Activated CD4-positive, alpha-beta memory T cell treated with anti-CD3 and anti-CD28 coated beads, Interleukin-2, amount 10 ng/mL, durations not matched to agents 7 days and 5 days (primary cell): Measurements from ENCODE around the gene CEP55. TPM values are rescaled to one million over a fixed set of nuclear protein-coding genes. Genes with fewer than 3 reads are reported as not detected.
"Not testable (repeated sequence)": the region's sequence is repeated elsewhere in the genome, so short reads cannot be mapped to it uniquely, and the experiment has no call there.

Experiments
- CTCF ChIA-PET: fragments of 350-600 bp; sonication (Branson Sonifier 250); formaldehyde crosslinking; loops from one replicate; lab custom pipeline; 2021; ENCODE audit warnings: antibody characterized with exemption, inconsistent platforms; lab: Charles Lee
- POLR2A ChIA-PET: fragments of 350-600 bp; sonication (Branson Sonifier 250); formaldehyde crosslinking; loops from one replicate; lab custom pipeline; 2021; ENCODE audit warnings: antibody characterized with exemption; lab: Charles Lee
- DNase-seq: peaks from one replicate; pipeline ENCODE4 v3.0.0-alpha.2; 2020
- H3K27ac Mint-ChIP-seq: one replicate; pipeline ENCODE4 v1.8.0; 2021; ENCODE audit warnings: mild to moderate bottlenecking, mixed read lengths
- H3K27me3 Mint-ChIP-seq: one replicate; pipeline ENCODE4 v1.8.0; 2021; ENCODE audit warnings: mixed read lengths
- H3K36me3 Mint-ChIP-seq: one replicate; pipeline ENCODE4 v1.8.0; 2021; ENCODE audit warnings: low read depth, mixed read lengths
- H3K4me1 Mint-ChIP-seq: one replicate; pipeline ENCODE4 v1.8.0; 2021; ENCODE audit warnings: mixed read lengths
- H3K4me3 Mint-ChIP-seq: one replicate; pipeline ENCODE4 v1.8.0; 2021; ENCODE audit warnings: mild to moderate bottlenecking, mixed read lengths
- H3K9me3 Mint-ChIP-seq: one replicate; pipeline ENCODE4 v1.8.0; 2021; ENCODE audit warnings: mixed read lengths
- total RNA-seq, 2 experiments: library from RNA; stranded (reverse); gene quantifications; one replicate each; pipeline ENCODE4 v1.2.3, GENCODE V29; 2021

CEP55 gene
- total RNA-seq, 2 experiments from 2014 or later: 82.5 to 84.6 TPM

DNA sequence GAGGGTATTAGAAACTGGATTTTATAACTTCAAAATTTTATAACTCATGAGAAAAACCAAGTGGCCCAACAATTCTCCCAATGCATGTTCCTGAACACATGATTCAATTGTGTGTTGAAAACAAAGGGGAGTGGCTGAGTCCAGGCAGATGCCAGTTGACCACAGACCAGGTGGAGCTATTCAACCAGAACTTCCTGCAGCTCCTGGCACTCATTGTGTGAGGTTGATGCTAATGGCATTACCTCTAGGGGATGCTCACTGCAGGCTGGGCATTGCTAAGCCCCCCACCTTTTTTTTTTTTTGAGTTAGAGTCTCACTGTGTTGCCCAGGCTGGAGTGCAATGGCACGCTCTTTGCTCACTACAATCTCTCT lies 34.6 kb upstream of the CEP55 start:
- peak; percentile 37 for DNase-seq
- Mint-ChIP-seq H3K4me3 (no peak overlapping the region), H3K4me1 (peaks cover 48% of the 10 kb centered on the region), H3K9me3 (no peaks in the 10 kb centered on the region), H3K27ac (peak overlapping the region; percentile 85), H3K27me3 (no peaks in the 10 kb centered on the region), H3K36me3 (peaks cover 3% of the 10 kb centered on the region)
- CTCF ChIA-PET: interaction anchor here (0.8 to 2.7 kb wide), 7 partner anchors 9 to 105 kb away, joined by 3 to 22 read pairs (median 4); no protein-coding TSS in a partner anchor
- POLR2A ChIA-PET: interaction anchor here (1.3 to 3.0 kb wide), 7 partner anchors 9 to 82 kb away, joined by 4 to 19 read pairs (median 12); partner anchors contain the start of genes CEP55 and MYOF

GRCh38 chr10:93462371-93462770 lies 34.0 kb upstream of the CEP55 start:
- H3K4me1 Mint-ChIP-seq: peaks cover 48% of the 10 kb centered on the region
- peaks cover 3% of the 10 kb centered on the region for H3K36me3 Mint-ChIP-seq
- H3K9me3 Mint-ChIP-seq: no peaks in the 10 kb centered on the region
- H3K27ac Mint-ChIP-seq: peak overlapping the region; percentile 85
- DNase-seq: no peak
- H3K4me3 Mint-ChIP-seq: no peak overlapping the region
- ChIA-PET CTCF (interaction anchor here (0.8 to 2.7 kb wide), 11 partner anchors 8 to 105 kb away, joined by 3 to 22 read pairs (median 3); partner anchors contain the start of gene MYOF), POLR2A (interaction anchor here (1.0 to 3.0 kb wide), 8 partner anchors 8 to 82 kb away, joined by 3 to 19 read pairs (median 10); partner anchors contain the start of genes CEP55 and MYOF)
- H3K27me3 Mint-ChIP-seq: no peaks in the 10 kb centered on the region

GRCh38 chr10:93462881-93463280 lies 33.5 kb upstream of the CEP55 start:
- H3K27me3 Mint-ChIP-seq: no peaks in the 10 kb centered on the region
- CTCF ChIA-PET: interaction anchor here (0.9 to 2.7 kb wide), 9 partner anchors 9 to 106 kb away, joined by 3 to 22 read pairs (median 3); partner anchors contain the start of gene MYOF
- H3K36me3 Mint-ChIP-seq: peaks cover 3% of the 10 kb centered on the region
- no peaks in the 10 kb centered on the region for H3K9me3 Mint-ChIP-seq
- DNase-seq: peak; percentile 77
- peak overlapping the region; percentile 85 for H3K27ac Mint-ChIP-seq
- peaks cover 48% of the 10 kb centered on the region for H3K4me1 Mint-ChIP-seq
- POLR2A ChIA-PET: interaction anchor here (0.9 to 3.0 kb wide), 9 partner anchors 8 to 83 kb away, joined by 3 to 19 read pairs (median 8); partner anchors contain the start of genes CEP55 and MYOF
- H3K4me3 Mint-ChIP-seq: peak overlapping the region; percentile 25

DNA sequence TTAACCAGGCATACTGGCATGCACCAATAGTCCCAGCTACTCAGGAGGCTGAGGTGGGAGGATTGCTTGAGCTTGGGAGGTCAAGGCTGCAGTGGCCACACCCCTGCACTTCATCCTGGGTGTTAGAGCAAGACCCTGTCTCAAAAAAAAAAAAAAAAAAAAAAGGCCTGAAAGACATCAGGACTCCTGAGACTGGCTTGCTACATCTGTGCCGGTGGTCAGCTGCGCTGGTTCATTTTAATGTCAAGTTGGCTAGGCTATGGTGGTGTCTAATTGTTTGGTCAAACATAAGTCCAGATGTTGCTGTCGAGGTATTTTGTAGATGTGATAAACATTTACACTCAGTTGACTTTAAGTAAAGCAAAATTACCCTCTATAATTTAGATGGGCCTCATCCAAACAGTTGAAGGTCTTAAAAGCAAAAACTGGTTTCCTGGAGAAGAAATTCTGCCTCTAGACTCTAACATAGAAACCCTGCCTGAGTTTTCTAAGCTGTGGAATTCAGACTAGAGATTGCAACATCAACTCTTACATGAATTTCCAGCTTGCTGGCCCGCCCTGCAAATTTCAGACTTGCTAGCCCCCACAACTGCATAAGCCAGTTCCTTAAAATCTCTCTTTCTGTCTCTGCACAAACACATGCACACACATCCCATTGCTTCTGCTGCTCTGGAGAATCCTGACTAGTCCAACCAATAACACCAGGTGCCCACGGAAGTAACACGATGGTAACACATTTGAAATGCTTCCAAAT lies 32.5 kb upstream of the CEP55 start:
- POLR2A ChIA-PET: interaction anchor here (0.8 to 3.0 kb wide), 4 partner anchors 11 to 32 kb away, joined by 4 to 19 read pairs (median 17); partner anchors contain the start of genes CEP55 and MYOF
- CTCF ChIA-PET: interaction anchor here (0.7 to 2.3 kb wide), 4 partner anchors 18 to 450 kb away, joined by 3 to 13 read pairs (median 6); partner anchors contain the start of gene MYOF

DNA sequence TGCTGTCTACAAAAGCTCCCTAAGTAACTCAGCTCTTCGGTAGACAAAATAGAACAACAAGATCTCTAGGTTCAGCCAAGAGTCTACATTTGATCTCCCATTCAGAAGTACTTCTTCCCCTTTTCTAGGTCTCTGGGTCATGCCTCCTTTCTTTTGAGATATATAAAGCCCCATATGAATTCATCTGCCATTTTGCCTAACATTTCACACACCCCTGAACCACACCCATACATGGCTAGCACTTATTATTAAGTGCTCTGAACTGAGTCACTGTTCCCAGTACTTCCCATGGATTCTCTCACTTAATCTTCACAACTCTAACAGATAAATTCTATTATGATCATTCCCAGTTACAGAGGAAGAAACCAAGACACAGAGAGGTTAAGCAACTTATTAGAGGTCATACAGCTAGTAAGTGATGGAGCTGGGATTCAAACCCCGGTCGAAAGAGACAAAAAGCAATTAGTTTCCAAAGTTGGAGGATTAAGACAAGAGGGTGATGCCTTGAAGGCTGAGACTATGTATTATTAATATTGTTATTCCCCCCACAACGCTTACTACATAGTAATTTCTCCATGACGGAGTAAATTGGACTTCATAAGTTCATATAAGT lies 31.5 kb upstream of the CEP55 start:
- no peak for DNase-seq
- Mint-ChIP-seq H3K27ac (peak overlapping the region; percentile 1), H3K4me3 (no peak overlapping the region), H3K9me3 (no peaks in the 10 kb centered on the region), H3K36me3 (peaks cover 6% of the 10 kb centered on the region), H3K4me1 (peaks cover 43% of the 10 kb centered on the region), H3K27me3 (no peaks in the 10 kb centered on the region)
- ChIA-PET POLR2A (no interaction called here), CTCF (interaction anchor here (1.6 to 2.3 kb wide), 2 partner anchors 17 to 88 kb away, joined by 6 to 13 read pairs; partner anchors contain the start of gene MYOF)

More for the DNA sequence above, 32.5 kb upstream of the CEP55 start:
- H3K9me3 Mint-ChIP-seq: no peaks in the 10 kb centered on the region
- peak overlapping the region; percentile 68 for H3K27ac Mint-ChIP-seq
- no peaks in the 10 kb centered on the region for H3K27me3 Mint-ChIP-seq
- peaks cover 3% of the 10 kb centered on the region for H3K36me3 Mint-ChIP-seq
- H3K4me1 Mint-ChIP-seq: peaks cover 48% of the 10 kb centered on the region
- H3K4me3 Mint-ChIP-seq: no peak overlapping the region
- no peak for DNase-seq

DNA sequence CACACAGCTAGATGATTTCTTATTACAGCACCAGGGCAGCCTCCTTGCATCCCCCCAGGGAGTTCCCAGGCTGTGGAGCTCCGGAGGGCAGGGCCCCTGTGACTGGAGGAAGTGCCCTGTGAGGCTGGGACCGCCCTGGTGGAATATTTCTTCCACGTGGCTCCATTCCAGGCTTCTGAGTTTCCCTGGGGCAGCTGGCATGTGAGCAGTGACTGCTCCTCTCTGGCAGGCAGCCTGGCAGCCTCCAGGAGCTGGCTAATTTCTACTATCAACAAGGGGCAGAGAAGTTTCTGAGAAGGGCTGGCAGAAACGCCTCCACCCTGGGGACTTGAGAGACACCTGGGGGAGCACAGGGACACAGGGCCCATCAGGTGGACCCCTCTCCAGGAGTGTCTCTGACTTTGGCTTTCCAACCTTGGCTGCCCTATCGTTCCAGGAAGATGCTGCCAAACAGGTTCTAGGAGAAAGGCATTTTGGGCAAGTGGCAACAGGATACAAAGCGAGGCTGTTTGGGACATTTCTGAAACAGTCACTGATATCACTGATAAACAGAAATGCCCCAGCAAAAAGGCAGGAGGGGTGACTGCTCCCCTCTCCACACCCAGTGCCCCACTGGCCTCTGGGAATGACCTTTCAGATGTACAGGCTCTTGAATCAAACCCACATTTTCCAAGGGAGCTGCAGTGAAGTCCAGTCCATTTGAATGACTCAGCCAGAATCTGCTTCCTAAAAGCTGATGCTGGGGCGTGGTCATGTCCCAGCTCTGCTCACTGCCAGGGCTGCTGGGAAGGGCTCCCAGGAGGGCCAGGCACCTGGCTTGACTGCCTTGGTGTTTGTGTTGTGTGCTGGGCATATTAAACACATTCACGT lies 30.4 kb upstream of the CEP55 start:
- no peak overlapping the region for H3K27ac Mint-ChIP-seq

GRCh38 chr10:93467635-93468034 lies 28.8 kb upstream of the CEP55 start:
- not testable (repeated sequence) for H3K27ac Mint-ChIP-seq, DNase-seq, H3K36me3 Mint-ChIP-seq, H3K9me3 Mint-ChIP-seq, H3K27me3 Mint-ChIP-seq, H3K4me3 Mint-ChIP-seq
- ChIA-PET CTCF (interaction anchor here (1.1 kb wide), 1 partner anchor 15 kb away, joined by 3 read pairs; no protein-coding TSS in a partner anchor), POLR2A (interaction anchor here (1.0 kb wide), 1 partner anchor 13 kb away, joined by 3 read pairs; no protein-coding TSS in a partner anchor)
- peaks cover 23% of the 10 kb centered on the region for H3K4me1 Mint-ChIP-seq

More for the DNA sequence above, 30.4 kb upstream of the CEP55 start:
- H3K36me3 Mint-ChIP-seq: peaks cover 7% of the 10 kb centered on the region
- H3K4me1 Mint-ChIP-seq: peaks cover 38% of the 10 kb centered on the region
- no peak overlapping the region for H3K4me3 Mint-ChIP-seq
- DNase-seq: no peak
- ChIA-PET POLR2A (no interaction called here), CTCF (interaction anchor here (2.3 kb wide), 1 partner anchor 16 kb away, joined by 13 read pairs; the partner anchor contains the start of gene MYOF)
- H3K9me3 Mint-ChIP-seq: no peaks in the 10 kb centered on the region
- no peaks in the 10 kb centered on the region for H3K27me3 Mint-ChIP-seq

- Mint-ChIP-seq H3K27ac (no peak overlapping the region), H3K9me3 (peaks cover 2% of the 10 kb centered on the region), H3K4me3 (no peak overlapping the region), H3K36me3 (peaks cover 5% of the 10 kb centered on the region), H3K27me3 (no peaks in the 10 kb centered on the region), H3K4me1 (peaks cover 16% of the 10 kb centered on the region)
- DNase-seq: no peak
- POLR2A ChIA-PET: interaction anchor here (1.0 kb wide), 2 partner anchors 12 to 27 kb away, joined by 3 read pairs; partner anchors contain the start of gene CEP55
- CTCF ChIA-PET: interaction anchor here (1.0 to 1.1 kb wide), 2 partner anchors 14 to 42 kb away, joined by 3 read pairs; no protein-coding TSS in a partner anchor
Measured at GRCh38 chr10:93468461-93469213, 27.8 kb upstream of the CEP55 start.

DNA sequence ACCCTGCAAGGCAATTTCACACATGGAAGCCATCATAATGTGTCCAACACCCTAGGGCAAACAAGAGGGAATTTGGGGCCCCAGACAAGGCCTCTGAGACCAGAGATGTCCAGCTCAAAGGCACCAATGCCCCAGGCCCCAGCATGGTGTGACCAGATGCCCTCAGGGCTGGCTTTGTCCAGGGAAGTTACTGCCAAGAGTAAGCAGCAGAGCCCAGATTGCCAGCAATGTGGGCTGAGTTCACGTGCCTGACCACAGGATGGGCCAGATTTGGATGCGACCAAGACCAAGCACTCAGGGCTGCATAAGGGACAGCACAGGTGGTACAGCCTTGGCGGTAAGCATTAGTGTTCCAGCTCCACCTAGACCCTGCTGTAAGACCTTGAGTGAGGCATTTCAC lies 27.0 kb upstream of the CEP55 start:
- ChIA-PET CTCF (interaction anchor here (1.0 to 2.4 kb wide), 2 partner anchors 12 to 42 kb away, joined by 3 to 7 read pairs; partner anchors contain the start of gene MYOF), POLR2A (no interaction called here)
- H3K4me3 Mint-ChIP-seq: no peak overlapping the region
- H3K27me3 Mint-ChIP-seq: no peaks in the 10 kb centered on the region
- peaks cover 10% of the 10 kb centered on the region for H3K4me1 Mint-ChIP-seq
- H3K36me3 Mint-ChIP-seq: peaks cover 5% of the 10 kb centered on the region
- no peak for DNase-seq
- H3K27ac Mint-ChIP-seq: no peak overlapping the region
- H3K9me3 Mint-ChIP-seq: peaks cover 2% of the 10 kb centered on the region

DNA sequence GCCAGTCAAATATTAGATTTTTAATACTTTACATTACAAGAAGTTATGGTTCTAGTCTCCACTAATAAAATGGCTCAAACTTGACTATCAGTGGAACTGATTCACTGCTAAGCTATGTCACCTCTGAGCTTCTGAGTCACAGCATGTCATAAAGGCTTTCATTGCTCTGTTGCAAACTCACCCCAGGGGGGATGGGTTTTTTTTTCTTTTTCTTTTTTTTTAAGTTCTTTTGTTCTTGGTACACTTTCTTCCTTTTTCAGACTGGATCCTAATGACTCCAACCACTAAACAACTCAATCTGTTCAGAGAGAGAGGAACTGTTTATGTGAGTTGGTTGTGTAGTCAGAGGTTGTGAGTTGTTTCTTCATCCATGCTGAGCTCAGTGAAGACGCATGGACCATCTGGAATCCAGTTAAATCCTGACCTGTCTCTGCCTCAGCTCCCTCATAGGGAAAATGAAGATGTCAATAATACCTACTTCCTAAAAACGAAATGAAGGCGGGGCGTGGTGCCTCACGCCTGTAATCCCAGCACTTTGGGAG lies 25.2 kb upstream of the CEP55 start:
- peaks cover 2% of the 10 kb centered on the region for H3K9me3 Mint-ChIP-seq
- ChIA-PET CTCF (interaction anchor here (2.4 kb wide), 1 partner anchor 11 kb away, joined by 7 read pairs; the partner anchor contains the start of gene MYOF), POLR2A (interaction anchor here (0.8 to 1.2 kb wide), 2 partner anchors 8 to 9 kb away, joined by 3 to 4 read pairs; no protein-coding TSS in a partner anchor)
- H3K36me3 Mint-ChIP-seq: peaks cover 5% of the 10 kb centered on the region
- H3K27me3 Mint-ChIP-seq: no peaks in the 10 kb centered on the region
- H3K27ac Mint-ChIP-seq: no peak overlapping the region
- peaks cover 3% of the 10 kb centered on the region for H3K4me1 Mint-ChIP-seq
- DNase-seq: no peak
- no peak overlapping the region for H3K4me3 Mint-ChIP-seq

DNA sequence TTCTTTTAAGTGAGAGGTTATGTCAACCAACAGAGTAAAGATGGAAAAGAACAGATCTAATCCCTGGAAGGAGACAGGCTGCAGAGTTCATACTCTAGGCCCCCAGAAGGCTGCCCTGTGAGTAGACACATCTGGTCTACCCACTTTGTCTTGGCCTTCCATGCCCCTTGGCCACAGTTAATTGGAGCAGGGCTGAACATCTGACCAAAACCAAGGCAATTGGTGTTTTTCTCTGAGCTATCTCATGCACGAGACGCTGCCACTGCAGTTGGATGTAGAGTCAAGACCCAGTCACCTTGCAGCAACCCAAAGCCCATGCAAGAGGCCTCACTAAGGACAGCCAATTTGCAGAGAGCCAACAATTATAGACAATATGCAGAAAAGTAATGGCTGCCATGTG lies 23.3 kb upstream of the CEP55 start:
- CTCF ChIA-PET: interaction anchor here (1.1 to 3.9 kb wide), 2 partner anchors 9 to 96 kb away, joined by 3 to 19 read pairs; partner anchors contain the start of gene MYOF
- no peak overlapping the region for H3K4me3 Mint-ChIP-seq

More for the DNA sequence above, 23.3 kb upstream of the CEP55 start:
- Mint-ChIP-seq H3K36me3 (peaks cover 5% of the 10 kb centered on the region), H3K4me1 (peaks cover 5% of the 10 kb centered on the region), H3K9me3 (peaks cover 2% of the 10 kb centered on the region), H3K27ac (no peak overlapping the region), H3K27me3 (no peaks in the 10 kb centered on the region)
- POLR2A ChIA-PET: no interaction called here
- DNase-seq: no peak
